H1 (cell line): ENCODE results near the gene CLCA1. TPM values are rescaled to one million over a fixed set of nuclear protein-coding genes. Genes with fewer than 3 reads are reported as not detected.

Source experiments
- CTCF ChIA-PET: fragments of 300-600 bp; sonication (Branson Sonifier 250); formaldehyde crosslinking; loops from one replicate; lab custom pipeline; 2021; ENCODE audit not compliant: partially characterized antibody; lab: Charles Lee
- POLR2A ChIA-PET: fragments of 300-600 bp; sonication (Branson Sonifier 250); formaldehyde crosslinking; loops from one replicate; lab custom pipeline; 2021; ENCODE audit warnings: inconsistent platforms; ENCODE audit not compliant: partially characterized antibody; lab: Charles Lee
- DNase-seq, 2 experiments: peaks; one replicate each; pipeline versions ENCODE4 v3.0.0 to v3.0.0-alpha.2; 2010 to 2022; ENCODE audit warnings: low spot score in 2 of 2, low read depth in 1 of 2, mixed read lengths in 1 of 2
- FAIRE-seq: peaks from 2 replicates; lab custom pipeline; 2011; peaks lifted over from hg19 to GRCh38; lab: Jason Lieb, UNC
- H2AFZ ChIP-seq: 2 replicates; pipeline ENCODE4 v1.8.1; 2012; ENCODE audit warnings: low read length, inconsistent platforms
- H2AK5ac ChIP-seq: 2 replicates; pipeline ENCODE4 v1.6.1; 2013; ENCODE audit warnings: low read depth, low read length
- H2BK120ac ChIP-seq: replicated peaks from 2 replicates; pipeline ENCODE3; 2013; ENCODE audit warnings: low read depth, low read length, inconsistent platforms
- H2BK12ac ChIP-seq: 2 replicates; pipeline ENCODE4 v1.6.1; 2013; ENCODE audit warnings: low read depth, low read length
- H2BK15ac ChIP-seq: 2 replicates; pipeline ENCODE4 v1.6.1; 2013; ENCODE audit warnings: low read length
- H2BK20ac ChIP-seq: 2 replicates; pipeline ENCODE4 v1.6.1; 2013; ENCODE audit warnings: low read length
- H2BK5ac ChIP-seq: 2 replicates; pipeline ENCODE4 v1.6.1; 2013; ENCODE audit warnings: low read depth, low read length
- H3K14ac ChIP-seq: 2 replicates; pipeline ENCODE4 v1.6.1; 2013; ENCODE audit warnings: inconsistent platforms; ENCODE audit not compliant: insufficient read length
- H3K18ac ChIP-seq: 2 replicates; pipeline ENCODE4 v1.6.1; 2013; ENCODE audit warnings: low read length; ENCODE audit errors: extremely low read depth
- H3K23ac ChIP-seq: 2 replicates; pipeline ENCODE4 v1.6.1; 2013; ENCODE audit warnings: inconsistent platforms; ENCODE audit not compliant: insufficient read length
- H3K23me2 ChIP-seq: 2 replicates; pipeline ENCODE4 v1.6.1; 2013; ENCODE audit warnings: low read depth, low read length
- H3K27ac ChIP-seq: 2 replicates; pipeline ENCODE4 v1.6.1; 2011; ENCODE audit warnings: low read depth, low read length, inconsistent platforms
- H3K27me3 ChIP-seq, 4 experiments: replicated peaks in 1 of 4; 1 replicate in 1 of 4; 2 replicates in 3 of 4; pipeline versions ENCODE4 v1.6.1 to v1.8.1; 2011 to 2013; ENCODE audit warnings: low read length in 3 of 4, mild to moderate bottlenecking in 3 of 4, inconsistent platforms in 2 of 4, mixed read lengths in 2 of 4, moderate library complexity in 1 of 4; ENCODE audit not compliant: control insufficient read depth in 3 of 4, insufficient read depth in 3 of 4; ENCODE audit errors: extremely low read depth in 1 of 4
- H3K36me3 ChIP-seq, 4 experiments: 2 replicates each; pipeline versions ENCODE4 v1.6.1 to v1.8.1; 2011 to 2013; ENCODE audit warnings: mild to moderate bottlenecking in 4 of 4, low read length in 3 of 4, moderate library complexity in 2 of 4, control low read depth in 1 of 4, inconsistent platforms in 1 of 4; ENCODE audit not compliant: insufficient read depth in 4 of 4, control insufficient read depth in 2 of 4
- H3K4ac ChIP-seq: replicated peaks from 2 replicates; pipeline ENCODE3; 2013; ENCODE audit warnings: low read length, low read depth, mixed read lengths, inconsistent platforms; ENCODE audit not compliant: insufficient read length
- H3K4me1 ChIP-seq, 4 experiments: replicated peaks in 1 of 4; 1 replicate in 1 of 4; 2 replicates in 3 of 4; pipeline versions ENCODE4 v1.6.1 to v1.8.1; 2011 to 2013; ENCODE audit warnings: low read length in 3 of 4, inconsistent platforms in 2 of 4, mixed read lengths in 1 of 4; ENCODE audit not compliant: insufficient read depth in 4 of 4, control insufficient read depth in 3 of 4
- H3K4me2 ChIP-seq, 2 experiments: 2 replicates each; pipeline versions ENCODE4 v1.6.1 to v1.8.1; 2011 to 2013; ENCODE audit warnings: low read depth in 2 of 2, low read length in 2 of 2, control low read depth in 1 of 2, inconsistent platforms in 1 of 2, mild to moderate bottlenecking in 1 of 2; ENCODE audit not compliant: insufficient read depth in 1 of 2
- H3K4me3 ChIP-seq, 4 experiments: fragments of 200-600, 300-600 bp in 1 of 4; sonication (generic), shearing (Covaris generic), sonication (Bioruptor Twin) in 1 of 4; 2 replicates each; pipeline versions ENCODE4 v1.5.1 to v1.8.1; 2011 to 2016; ENCODE audit warnings: low read length in 4 of 4, low read depth in 3 of 4, control low read depth in 2 of 4, inconsistent platforms in 2 of 4, mild to moderate bottlenecking in 2 of 4, mixed read lengths in 1 of 4, moderate library complexity in 1 of 4; ENCODE audit not compliant: insufficient read depth in 2 of 4; ENCODE audit errors: extremely low read depth in 1 of 4
- H3K56ac ChIP-seq: replicated peaks from 2 replicates; pipeline ENCODE3; 2013; ENCODE audit warnings: low read depth, mild to moderate bottlenecking, mixed read lengths, low read length, inconsistent platforms; ENCODE audit not compliant: insufficient read length
- H3K79me1 ChIP-seq: 2 replicates; pipeline ENCODE4 v1.6.1; 2013; ENCODE audit warnings: low read depth, low read length, control low read depth
- H3K79me2 ChIP-seq, 2 experiments: 2 replicates each; pipeline versions ENCODE4 v1.6.1 to v1.8.1; 2012 to 2013; ENCODE audit warnings: low read length in 2 of 2, mild to moderate bottlenecking in 2 of 2, inconsistent platforms in 1 of 2; ENCODE audit not compliant: insufficient read depth in 2 of 2, control insufficient read depth in 1 of 2
- H3K9ac ChIP-seq, 4 experiments: replicated peaks in 1 of 4; 1 replicate in 1 of 4; 2 replicates in 3 of 4; pipeline versions ENCODE4 v1.6.1 to v1.8.1; 2011 to 2013; ENCODE audit warnings: low read depth in 3 of 4, low read length in 3 of 4, control low read depth in 2 of 4, mild to moderate bottlenecking in 2 of 4, moderate library complexity in 2 of 4, inconsistent platforms in 1 of 4; ENCODE audit errors: extremely low read depth in 1 of 4
- H3K9me3 ChIP-seq, 2 experiments: 2 replicates each; pipeline versions ENCODE4 v1.6.1 to v1.8.1; 2012 to 2013; ENCODE audit warnings: mild to moderate bottlenecking in 2 of 2, moderate library complexity in 2 of 2, control low read depth in 1 of 2, inconsistent platforms in 1 of 2, low read depth in 1 of 2, low read length in 1 of 2, mixed read lengths in 1 of 2; ENCODE audit not compliant: insufficient read depth in 2 of 2
- H4K20me1 ChIP-seq, 2 experiments: replicated peaks in 1 of 2; 2 replicates each; pipeline versions ENCODE3 to v1.8.1; 2011 to 2013; ENCODE audit warnings: inconsistent platforms in 2 of 2, low read length in 2 of 2, mild to moderate bottlenecking in 1 of 2; ENCODE audit not compliant: insufficient read depth in 2 of 2, control insufficient read depth in 1 of 2
- H4K5ac ChIP-seq: 2 replicates; pipeline ENCODE4 v1.6.1; 2013; ENCODE audit warnings: low read length, low read depth, mixed read lengths, inconsistent platforms; ENCODE audit not compliant: insufficient read length
- H4K8ac ChIP-seq: 2 replicates; pipeline ENCODE4 v1.8.0; 2013; ENCODE audit warnings: mild to moderate bottlenecking, moderate library complexity, low read length, inconsistent platforms; ENCODE audit not compliant: insufficient read depth; ENCODE audit errors: extremely low read depth
- H4K91ac ChIP-seq: replicated peaks from 2 replicates; pipeline ENCODE3; 2013; ENCODE audit warnings: low read length, mixed read lengths, inconsistent platforms; ENCODE audit not compliant: insufficient read length
- CEBPB ChIP-seq: IDR thresholded peaks from 2 replicates; pipeline ENCODE4 v1.6.1; 2012; ENCODE audit warnings: low read depth, low read length
- RAD21 ChIP-seq, 2 experiments: IDR thresholded peaks in 1 of 2; conservative IDR thresholded peaks in 1 of 2; 2 replicates each; pipeline ENCODE4 v1.6.1; 2011; ENCODE audit warnings: low read depth in 2 of 2, low read length in 2 of 2, improper control_type of control experiment in 1 of 2, inconsistent platforms in 1 of 2, mild to moderate bottlenecking in 1 of 2, moderate library complexity in 1 of 2
- SUZ12 ChIP-seq: fragments of 200-600 bp; sonication (generic); IDR thresholded peaks from 2 replicates; pipeline ENCODE4 v1.6.1; 2012; ENCODE audit warnings: mild to moderate bottlenecking, inconsistent platforms, low read length, moderate library complexity, mixed read lengths
- TEAD4 ChIP-seq: IDR thresholded peaks from 2 replicates; pipeline ENCODE4 v1.6.1; 2012; ENCODE audit warnings: low read depth, low read length, inconsistent platforms, mixed read lengths
- WGBS, 2 experiments: shearing (Covaris generic) in 1 of 2; methylation state at CpG; one replicate each; pipeline versions ENCODE4 v1.1.6 to v1.1.7; 2013 to 2015; ENCODE audit warnings: low lambda C conversion rate in 2 of 2, mixed read lengths in 2 of 2, inconsistent platforms in 1 of 2, low coverage in 1 of 2, missing lambda C conversion rate in 1 of 2; ENCODE audit not compliant: insufficient replicate concordance in 2 of 2, insufficient coverage in 1 of 2, insufficient read length in 1 of 2; ENCODE audit errors: extremely low coverage in 1 of 2, missing lambda C conversion rate in 1 of 2; 5-methylcytosine and 5-hydroxymethylcytosine counted together
- polyA plus RNA-seq, 7 experiments: library from polyadenylated mRNA; depleted of rRNA in 3 of 7; stranded (reverse) in 5 of 7; unstranded in 2 of 7; fragments of >200 nt in 5 of 7; fragments of 200-250 nt in 2 of 7; gene quantifications; 1 replicate in 5 of 7; 2 replicates in 1 of 7; 4 replicates in 1 of 7; pipeline versions ENCODE4 v1.2.1 to v1.2.3, GENCODE V29; 2011 to 2013; ENCODE audit warnings: missing spikeins in 2 of 7, mixed read lengths in 2 of 7
- total RNA-seq: library from RNA; stranded (reverse); fragmentation: NEBNext Ultra II Directional; extraction: Animal tissue kit (Norgen Biotek cat#: 25700); gene quantifications from 2 replicates; pipeline ENCODE4 v1.2.1, GENCODE V29; 2021
- TF ChIP-seq, protein P1 (sequence below), 3 experiments: IDR thresholded peaks; 1 replicate in 2 of 3; 2 replicates in 1 of 3; pipeline versions ENCODE4 v1.5.1 to v1.6.1; 2011; ENCODE audit warnings: low read length in 3 of 3, mild to moderate bottlenecking in 3 of 3, inconsistent platforms in 2 of 3, low read depth in 1 of 3, moderate library complexity in 1 of 3; ENCODE audit not compliant: insufficient read depth in 1 of 3; ENCODE audit errors: control extremely low read depth in 1 of 3

CLCA1 gene
- total and polyA plus RNA-seq, 2 of the 8 experiments (the other 6 are each of a cell fraction or from before 2014, with no cell fraction given), result not detected

DNA sequence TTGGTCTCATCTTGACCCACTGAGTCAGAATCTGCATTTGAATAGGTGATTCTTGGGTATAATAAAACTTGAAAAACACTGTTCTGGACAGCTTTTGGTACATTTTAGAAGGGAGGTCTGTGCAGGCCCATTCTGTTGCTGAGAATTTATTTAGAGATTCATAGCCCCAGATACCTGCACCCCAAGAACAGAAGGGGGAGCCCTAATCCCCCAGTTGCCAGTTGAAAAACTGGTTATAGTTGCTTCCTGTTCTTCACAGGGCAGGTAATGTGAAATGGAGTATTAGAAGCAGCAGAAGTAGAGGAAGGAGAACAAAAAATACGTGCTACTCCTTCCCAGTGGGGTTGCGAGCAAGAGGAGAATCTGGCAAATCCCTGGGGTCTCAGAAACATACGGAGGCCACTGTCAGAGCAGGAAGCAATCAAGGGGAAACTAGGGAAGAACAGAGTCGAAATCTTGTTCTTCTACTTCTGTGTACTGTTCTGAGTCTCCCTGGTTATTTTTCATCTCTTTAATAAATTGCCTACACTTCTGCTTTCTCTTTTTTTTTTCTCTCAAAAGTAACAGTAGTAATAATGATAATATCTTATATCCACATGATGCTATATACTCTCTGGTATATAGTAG, 49.3 kb upstream of the CLCA1 start:
- CTCF ChIA-PET, result interaction anchor here (0.7 to 2.7 kb wide), 9 partner anchors 10 to 334 kb away, joined by 3 to 8 read pairs (median 4); no protein-coding TSS in a partner anchor
- no peak overlapping the region for H3K14ac ChIP-seq
- no peaks in the 10 kb centered on the region for H4K20me1 ChIP-seq
- H2BK15ac ChIP-seq, result no peak overlapping the region
- no peak overlapping the region for H2BK20ac ChIP-seq
- no peak overlapping the region for H2BK120ac ChIP-seq
- no peak overlapping the region for H3K4ac ChIP-seq
- no peaks in the 10 kb centered on the region for H3K23me2 ChIP-seq
- H3K4me2 ChIP-seq, result no peak overlapping the region
- peak; percentile 36 for FAIRE-seq
- no peak for DNase-seq
- no peak overlapping the region for H3K27ac ChIP-seq
- H4K91ac ChIP-seq, result no peak overlapping the region
- TF ChIP-seq TEAD4, result 0 out of 2 replicates have a peak, but pooled peaks have one; percentile 17
- TF ChIP-seq, protein P1, sequence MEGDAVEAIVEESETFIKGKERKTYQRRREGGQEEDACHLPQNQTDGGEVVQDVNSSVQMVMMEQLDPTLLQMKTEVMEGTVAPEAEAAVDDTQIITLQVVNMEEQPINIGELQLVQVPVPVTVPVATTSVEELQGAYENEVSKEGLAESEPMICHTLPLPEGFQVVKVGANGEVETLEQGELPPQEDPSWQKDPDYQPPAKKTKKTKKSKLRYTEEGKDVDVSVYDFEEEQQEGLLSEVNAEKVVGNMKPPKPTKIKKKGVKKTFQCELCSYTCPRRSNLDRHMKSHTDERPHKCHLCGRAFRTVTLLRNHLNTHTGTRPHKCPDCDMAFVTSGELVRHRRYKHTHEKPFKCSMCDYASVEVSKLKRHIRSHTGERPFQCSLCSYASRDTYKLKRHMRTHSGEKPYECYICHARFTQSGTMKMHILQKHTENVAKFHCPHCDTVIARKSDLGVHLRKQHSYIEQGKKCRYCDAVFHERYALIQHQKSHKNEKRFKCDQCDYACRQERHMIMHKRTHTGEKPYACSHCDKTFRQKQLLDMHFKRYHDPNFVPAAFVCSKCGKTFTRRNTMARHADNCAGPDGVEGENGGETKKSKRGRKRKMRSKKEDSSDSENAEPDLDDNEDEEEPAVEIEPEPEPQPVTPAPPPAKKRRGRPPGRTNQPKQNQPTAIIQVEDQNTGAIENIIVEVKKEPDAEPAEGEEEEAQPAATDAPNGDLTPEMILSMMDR (IDR thresholded peaks at IDR 0.05; ENCODE audit: control extremely low read depth in 1 of 3, insufficient read depth in 1 of 3, low read depth in 1 of 3, low read length in 3 of 3), result peak in 2 of 3 experiments; percentile 62 to 73; a peak in 3 of 4 replicates
- TF ChIP-seq CEBPB, result no peak
- TF ChIP-seq SUZ12, result no peak
- peak; percentile 75 to 80 for TF ChIP-seq RAD21 (IDR thresholded peaks at IDR 0.05 in 1 of 2, conservative IDR thresholded peaks at IDR 0.05 in 1 of 2; ENCODE audit: low read depth in 2 of 2, low read length in 2 of 2)
- H3K4me1 ChIP-seq, result 0 out of 7 replicates have a peak, but pooled peaks cover 0 to 1% (median 0%) of the 10 kb centered on the region in 4 experiments
- 52% methylated on average over 4 of the region's 4 CpGs; no CpG with 5 or more reads in 1 of the 2 experiments for WGBS, 2 experiments
- H2AFZ ChIP-seq, result peak overlapping the region; percentile 100
- no peak overlapping the region for H3K4me3 ChIP-seq
- H4K8ac ChIP-seq, result no peak overlapping the region
- H2BK5ac ChIP-seq, result no peak overlapping the region
- no peaks in the 10 kb centered on the region for H3K9me3 ChIP-seq
- H4K5ac ChIP-seq, result no peak overlapping the region
- no peaks in the 10 kb centered on the region for H3K27me3 ChIP-seq
- no peaks in the 10 kb centered on the region for H3K36me3 ChIP-seq
- H3K56ac ChIP-seq, result no peak overlapping the region
- POLR2A ChIA-PET, result no interaction called here
- H3K79me1 ChIP-seq, result no peaks in the 10 kb centered on the region
- H3K23ac ChIP-seq, result no peak overlapping the region
- no peak overlapping the region for H3K9ac ChIP-seq
- no peaks in the 10 kb centered on the region for H3K79me2 ChIP-seq
- H2AK5ac ChIP-seq, result no peak overlapping the region
- H2BK12ac ChIP-seq, result no peak overlapping the region
- H3K18ac ChIP-seq, result no peak overlapping the region
